Measurements from ENCODE around the gene LYST. TPM values are rescaled to one million over a fixed set of nuclear protein-coding genes. Genes with fewer than 3 reads are reported as not detected.

LYST gene
- total RNA-seq, 1 donor from 2014 or later = 11.4 TPM

DNA sequence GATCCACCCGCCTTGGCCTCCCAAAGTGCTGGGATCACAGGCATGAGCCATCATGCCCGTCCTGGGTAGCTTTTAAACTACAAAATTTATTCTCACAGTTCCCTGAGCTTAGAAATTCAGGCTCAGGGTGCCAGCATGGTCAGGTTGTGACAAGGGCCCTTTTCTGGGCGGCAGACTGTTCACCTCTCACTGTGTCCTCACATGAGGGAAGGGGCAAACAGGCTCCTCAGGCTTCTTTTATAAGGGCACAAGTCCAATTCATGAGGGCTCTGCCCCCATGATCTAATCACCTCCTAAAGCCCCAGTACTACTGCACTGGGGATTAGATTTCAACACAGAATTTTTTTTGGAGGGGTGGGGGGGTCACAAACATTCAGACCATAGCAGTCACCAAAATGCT is 253.9 kb downstream of the LYST start:
- no peak overlapping the region for H3K4me3 Mint-ChIP-seq (ENCODE audit: low read depth)

More for the DNA sequence above, 253.9 kb downstream of the LYST start:
- no peak for DNase-seq (ENCODE audit: low spot score, unreplicated experiment)
- no peak for TF ChIP-seq CTCF (IDR thresholded peaks at IDR 0.05; ENCODE audit: unreplicated experiment)
- H3K36me3 Mint-ChIP-seq (ENCODE audit: insufficient read depth) = no peaks in the 10 kb centered on the region
- H3K9me3 Mint-ChIP-seq (ENCODE audit: low read depth) = no peaks in the 10 kb centered on the region
- H3K27me3 Mint-ChIP-seq = no peaks in the 10 kb centered on the region
- H3K27ac Mint-ChIP-seq = no peak overlapping the region
- H3K4me1 Mint-ChIP-seq (ENCODE audit: low read depth) = peaks cover 3% of the 10 kb centered on the region

Small RNA genes lying within 50 kb of the gene (microRNA-seq; reads per million reads assigned to microRNA genes)
- 1.8 reads per million for gene MIR1537 (ENCODE audit: borderline number of aligned reads, unreplicated experiment)

Other genes starting within 250 kb of the LYST start
- gene GNG4, start 217.1 kb downstream of the LYST start, total RNA-seq = 19.6 and 26.7 TPM in 2 replicates
- gene NID1, start 198.2 kb upstream of the LYST start, total RNA-seq = 21.0 and 24.4 TPM in 2 replicates

All from progenitor cell of endocrine pancreas (in vitro differentiated cells).